Neural cell (in vitro differentiated cells): ENCODE results near the gene PTHLH. TPM values are rescaled to one million over a fixed set of nuclear protein-coding genes. Genes with fewer than 3 reads are reported as not detected.

Source experiments
- H2AFZ ChIP-seq: fragments of 200-600, 300-800 bp; sonication (generic), shearing (Covaris generic); 2 replicates; pipeline ENCODE4 v1.6.0; 2014; ENCODE audit warnings: low read depth, mild to moderate bottlenecking, antibody characterized with exemption, low read length, moderate library complexity
- H3F3A ChIP-seq: fragments of 200-600 bp; shearing (Covaris generic); 2 replicates; pipeline ENCODE4 v1.6.1; 2016; ENCODE audit warnings: mild to moderate bottlenecking, moderate library complexity, mixed read lengths, antibody characterized with exemption, low read length; ENCODE audit not compliant: insufficient read depth, poor library complexity, severe bottlenecking
- H3K27ac ChIP-seq: fragments of 200-600, 300-800 bp; sonication (generic), shearing (Covaris generic); 2 replicates; pipeline ENCODE4 v1.5.1; 2014; ENCODE audit warnings: mild to moderate bottlenecking, low read length, moderate library complexity
- H3K27me3 ChIP-seq: fragments of 300-800, 200-600 bp; sonication (generic), shearing (Covaris generic); 2 replicates; pipeline ENCODE4 v1.6.0; 2014; ENCODE audit warnings: mild to moderate bottlenecking, low read depth, low read length, moderate library complexity; ENCODE audit not compliant: insufficient read depth
- H3K36me3 ChIP-seq: fragments of 300-800, 200-600 bp; sonication (generic), shearing (Covaris generic); 2 replicates; pipeline ENCODE4 v1.5.1; 2014; ENCODE audit warnings: mild to moderate bottlenecking, antibody characterized with exemption, low read length, moderate library complexity; ENCODE audit not compliant: insufficient read depth
- H3K4me2 ChIP-seq: fragments of 300-800, 200-600 bp; sonication (generic), shearing (Covaris generic); 2 replicates; pipeline ENCODE4 v1.6.0; 2014; ENCODE audit warnings: mild to moderate bottlenecking, low read length
- H3K4me3 ChIP-seq: fragments of 300-800, 200-600 bp; sonication (generic), shearing (Covaris generic); 2 replicates; pipeline ENCODE4 v1.5.1; 2014; ENCODE audit warnings: mild to moderate bottlenecking, low read length, moderate library complexity
- H3K79me2 ChIP-seq: fragments of 200-600 bp; shearing (Covaris generic); replicated peaks from 2 replicates; pipeline ENCODE4 v1.6.0; 2014; ENCODE audit warnings: mild to moderate bottlenecking, low read length, moderate library complexity; ENCODE audit not compliant: insufficient read depth
- H3K9ac ChIP-seq: fragments of 300-800, 200-600 bp; sonication (generic), shearing (Covaris generic); 2 replicates; pipeline ENCODE4 v1.6.1; 2016; ENCODE audit warnings: mild to moderate bottlenecking, low read length, mixed read lengths
- H3K9me2 ChIP-seq: fragments of 200-600 bp; shearing (Covaris generic); 2 replicates; pipeline ENCODE4 v1.6.1; 2016; ENCODE audit warnings: mild to moderate bottlenecking, low read length, mixed read lengths; ENCODE audit not compliant: insufficient read depth
- H3K9me3 ChIP-seq: fragments of 200-600, 300-800 bp; sonication (generic), shearing (Covaris generic); 2 replicates; pipeline ENCODE4 v1.6.1; 2016; ENCODE audit warnings: mild to moderate bottlenecking, mixed run types, low read length, moderate library complexity, mixed read lengths
- H4K20me1 ChIP-seq: fragments of 200-600 bp; shearing (Covaris generic); 2 replicates; pipeline ENCODE4 v1.6.1; 2016; ENCODE audit warnings: mild to moderate bottlenecking, mixed run types; ENCODE audit not compliant: insufficient read depth
- CTCF ChIP-seq: fragments of 450-650 bp; IDR thresholded peaks from 2 replicates; pipeline ENCODE4 v1.5.1; 2014; ENCODE audit warnings: antibody characterized with exemption, mild to moderate bottlenecking, moderate library complexity; ENCODE audit not compliant: poor library complexity, severe bottlenecking
- EP300 ChIP-seq: fragments of 450-650 bp; conservative IDR thresholded peaks from 2 replicates; pipeline ENCODE4 v1.6.1; 2014; ENCODE audit warnings: antibody characterized with exemption, mild to moderate bottlenecking, moderate library complexity; ENCODE audit not compliant: poor library complexity, severe bottlenecking
- EZH2 ChIP-seq: fragments of 200-600, 300-800 bp; shearing (Covaris generic), sonication (generic); IDR thresholded peaks from 2 replicates; pipeline ENCODE4 v1.6.1; 2014; ENCODE audit warnings: antibody characterized with exemption, low read length, borderline replicate concordance, mild to moderate bottlenecking; ENCODE audit not compliant: insufficient read depth, poor library complexity, severe bottlenecking
- MXI1 ChIP-seq: fragments of 450-650 bp; conservative IDR thresholded peaks from 2 replicates; pipeline ENCODE4 v1.6.1; 2014; ENCODE audit warnings: antibody characterized with exemption, mild to moderate bottlenecking; ENCODE audit not compliant: poor library complexity, severe bottlenecking
- POLR2AphosphoS5 ChIP-seq: IDR thresholded peaks from 2 replicates; pipeline ENCODE4 v1.6.1; 2012
- RAD21 ChIP-seq: fragments of 450-650 bp; conservative IDR thresholded peaks from 2 replicates; pipeline ENCODE4 v1.6.1; 2014; ENCODE audit warnings: antibody characterized with exemption, mild to moderate bottlenecking, moderate library complexity
- REST ChIP-seq: IDR thresholded peaks from 2 replicates; pipeline ENCODE4 v1.6.1; 2012; ENCODE audit warnings: borderline replicate concordance
- SMC3 ChIP-seq: fragments of 450-650 bp; conservative IDR thresholded peaks from 2 replicates; pipeline ENCODE4 v1.6.1; 2014; ENCODE audit warnings: antibody characterized with exemption, mild to moderate bottlenecking, moderate library complexity; ENCODE audit not compliant: poor library complexity
- TAF1 ChIP-seq: IDR thresholded peaks from 2 replicates; pipeline ENCODE4 v1.6.1; 2012; ENCODE audit warnings: low read depth
- polyA plus RNA-seq: library from polyadenylated mRNA; depleted of rRNA; stranded (reverse); fragments of >200 nt; gene quantifications from 2 replicates; pipeline ENCODE4 v1.2.3, GENCODE V29; 2014

The PTHLH gene
- polyA plus RNA-seq, 1 donor from 2014 or later, result 0.22 TPM

- H3K4me2 ChIP-seq, result no peak overlapping the region
- no peaks in the 10 kb centered on the region for H3K9me3 ChIP-seq
- TF ChIP-seq EZH2 (no peak), MXI1 (no peak), POLR2AphosphoS5 (no peak), RAD21 (no peak), CTCF (no peak), TAF1 (no peak), EP300 (no peak), REST (no peak)
- peaks cover 61% of the 10 kb centered on the region for H3K27me3 ChIP-seq
- H3K9ac ChIP-seq, result no peak overlapping the region
- no peaks in the 10 kb centered on the region for H3K36me3 ChIP-seq
- H4K20me1 ChIP-seq, result no peaks in the 10 kb centered on the region
- no peaks in the 10 kb centered on the region for H3K79me2 ChIP-seq
- no peaks in the 10 kb centered on the region for H3K9me2 ChIP-seq
- no peak overlapping the region for H3K27ac ChIP-seq
- no peak overlapping the region for H2AFZ ChIP-seq
- no peak overlapping the region for H3K4me3 ChIP-seq
- no peaks in the 10 kb centered on the region for H3F3A ChIP-seq
Measured at GRCh38 chr12:27965966-27966365, 6.6 kb downstream of the PTHLH start.

- Histone ChIP-seq H3K9me2 (no peaks in the 10 kb centered on the region), H2AFZ (no peak overlapping the region), H3K79me2 (no peaks in the 10 kb centered on the region), H3K9me3 (no peaks in the 10 kb centered on the region), H3K9ac (no peak overlapping the region), H3K4me2 (no peak overlapping the region), H3K4me3 (no peak overlapping the region), H4K20me1 (no peaks in the 10 kb centered on the region), H3K27me3 (peaks cover 55% of the 10 kb centered on the region), H3F3A (no peaks in the 10 kb centered on the region), H3K36me3 (no peaks in the 10 kb centered on the region), H3K27ac (no peak overlapping the region)
- TF ChIP-seq TAF1 (no peak), MXI1 (no peak), EZH2 (no peak), EP300 (no peak), REST (no peak), RAD21 (no peak), POLR2AphosphoS5 (no peak), CTCF (no peak), SMC3 (no peak)
Measured at GRCh38 chr12:27965411-27965810, 7.1 kb downstream of the PTHLH start.
